ENCODE results near the gene CDH4. TPM values are rescaled to one million over a fixed set of nuclear protein-coding genes. Genes with fewer than 3 reads are reported as not detected.

CDH4 gene
- total and polyA plus RNA-seq, 3 experiments from 2014 or later: 0.22 TPM; not detected in 2

DNA sequence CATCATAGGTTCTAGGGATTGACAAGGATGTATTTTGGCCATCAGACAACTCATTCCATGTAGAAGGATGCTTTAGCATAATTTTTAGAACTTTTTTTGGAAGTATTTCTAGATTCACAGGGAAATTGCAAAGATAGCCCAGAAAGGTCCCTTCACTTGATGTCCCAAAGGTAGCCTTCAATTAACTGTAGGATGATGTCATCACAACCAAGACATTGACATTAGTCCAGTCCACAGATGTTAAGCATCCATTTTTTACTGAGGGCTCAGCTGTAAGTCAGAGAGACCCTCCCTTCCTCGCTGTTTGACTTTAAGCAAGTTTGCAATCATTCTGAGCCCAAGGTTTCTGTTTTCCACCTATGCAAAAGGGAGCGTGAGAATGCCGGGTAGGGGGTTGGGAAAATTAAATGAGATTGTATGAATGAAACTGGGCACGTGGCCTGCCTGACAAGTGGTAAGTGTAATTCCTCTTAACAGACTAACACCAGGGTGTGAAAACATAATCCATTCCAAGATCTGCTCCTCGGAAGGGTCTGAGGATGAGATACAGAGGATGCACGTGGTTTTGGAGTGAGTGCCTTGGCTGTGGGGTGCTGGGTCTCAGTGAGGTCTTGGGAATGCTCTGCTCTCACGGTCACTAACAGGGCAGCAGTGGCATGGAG lies 126.8 kb downstream of the CDH4 start:
- ChIA-PET POLR2A (no interaction called here), CTCF (no interaction called here)
- DNase-seq: no peak
- no peaks in the 10 kb centered on the region for H3K9me3 ChIP-seq (ENCODE audit: low read length)
- H3K4me3 ChIP-seq (ENCODE audit: low read length): no peak overlapping the region
- Mint-ChIP-seq H3K27ac (no peak overlapping the region), H3K36me3 (no peaks in the 10 kb centered on the region), H3K4me3 (no peak overlapping the region), H3K27me3 (peaks cover 0 to 5% of the 10 kb centered on the region in 2 donors), H3K4me1 (no peaks in the 10 kb centered on the region), H3K9me3 (peaks cover 0 to 3% (median 2%) of the 10 kb centered on the region in 5 donors)
- H3K27ac ChIP-seq (ENCODE audit: low read depth, low read length): no peak overlapping the region
- H3K36me3 ChIP-seq (ENCODE audit: insufficient read depth, low read length): no peaks in the 10 kb centered on the region
- H3K4me1 ChIP-seq (ENCODE audit: insufficient read depth, low read length): no peaks in the 10 kb centered on the region
- no peaks in the 10 kb centered on the region for H3K27me3 ChIP-seq (ENCODE audit: insufficient read depth, low read length, poor library complexity, severe bottlenecking)

DNA sequence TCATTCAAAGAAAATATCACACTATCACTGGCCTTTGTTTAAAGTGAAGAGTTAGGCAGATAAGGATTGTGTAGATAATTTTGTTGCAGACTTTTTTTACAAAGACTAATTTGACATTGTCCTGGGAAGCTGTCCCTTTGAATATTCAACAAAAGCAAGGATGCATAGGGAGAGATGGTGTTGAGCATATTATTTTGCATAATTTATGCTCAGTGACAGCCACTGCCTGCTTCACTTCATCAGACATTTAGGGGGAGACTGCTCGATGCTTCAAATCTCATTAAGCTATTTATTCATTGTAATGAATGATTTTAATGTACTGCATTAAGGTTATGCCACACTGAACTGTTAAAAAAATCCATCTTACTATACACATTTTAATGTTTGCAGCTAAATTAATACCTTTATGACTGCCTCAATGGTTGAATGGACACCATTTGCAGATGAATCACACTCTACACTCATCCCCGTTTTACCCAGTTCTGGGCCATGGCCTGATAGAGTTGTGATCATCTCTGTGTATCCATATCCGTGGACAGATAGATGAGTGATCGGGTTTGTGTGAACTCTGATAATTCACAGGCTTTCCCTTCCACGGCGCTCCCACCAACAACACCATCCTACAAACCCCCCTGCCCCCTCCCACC lies 128.0 kb downstream of the CDH4 start:
- no peaks in the 10 kb centered on the region for H3K27me3 ChIP-seq (ENCODE audit: insufficient read depth, low read length, poor library complexity, severe bottlenecking)
- no peaks in the 10 kb centered on the region for H3K36me3 ChIP-seq (ENCODE audit: insufficient read depth, low read length)
- no peak overlapping the region for H3K27ac ChIP-seq (ENCODE audit: low read depth, low read length)
- Mint-ChIP-seq H3K27me3 (peaks cover 0 to 5% of the 10 kb centered on the region in 2 donors), H3K4me3 (no peak overlapping the region), H3K27ac (no peak overlapping the region), H3K9me3 (peaks cover 0 to 3% (median 0%) of the 10 kb centered on the region in 5 donors), H3K36me3 (no peaks in the 10 kb centered on the region), H3K4me1 (no peaks in the 10 kb centered on the region)
- H3K4me3 ChIP-seq (ENCODE audit: low read length): no peak overlapping the region
- H3K9me3 ChIP-seq (ENCODE audit: low read length): no peaks in the 10 kb centered on the region
- POLR2A ChIA-PET: no interaction called here
- H3K4me1 ChIP-seq (ENCODE audit: insufficient read depth, low read length): no peaks in the 10 kb centered on the region
- CTCF ChIA-PET: no interaction called here
- DNase-seq: no peak

DNA sequence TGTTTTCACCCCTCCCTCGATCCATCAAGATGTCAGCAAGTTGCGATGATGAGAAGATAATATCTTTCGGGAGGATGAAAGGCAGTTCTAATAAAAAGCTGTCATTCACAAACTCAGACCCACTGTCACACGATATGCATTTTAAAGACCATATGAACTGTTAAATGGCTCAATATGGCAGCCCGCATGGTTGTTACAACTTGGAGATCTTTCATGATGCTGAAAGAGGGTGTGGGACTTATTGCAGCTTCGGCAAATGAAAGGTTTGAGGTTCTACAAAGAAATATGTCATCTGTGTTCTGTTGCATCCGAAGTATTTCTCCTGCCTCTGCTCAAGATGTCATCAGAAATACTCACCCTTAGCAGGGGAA lies 128.5 kb downstream of the CDH4 start:
- no peaks in the 10 kb centered on the region for H3K4me1 Mint-ChIP-seq
- H3K27ac Mint-ChIP-seq: no peak overlapping the region
- H3K27me3 ChIP-seq (ENCODE audit: insufficient read depth, low read length, poor library complexity, severe bottlenecking): no peaks in the 10 kb centered on the region
- H3K36me3 ChIP-seq (ENCODE audit: insufficient read depth, low read length): no peaks in the 10 kb centered on the region
- no peak overlapping the region for H3K4me3 Mint-ChIP-seq
- CTCF ChIA-PET: no interaction called here
- no peak overlapping the region for H3K4me3 ChIP-seq (ENCODE audit: low read length)
- H3K9me3 ChIP-seq (ENCODE audit: low read length): no peaks in the 10 kb centered on the region
- peaks cover 0 to 3% (median 0%) of the 10 kb centered on the region in 5 donors for H3K9me3 Mint-ChIP-seq
- peaks cover 0 to 5% of the 10 kb centered on the region in 2 donors for H3K27me3 Mint-ChIP-seq
- DNase-seq: no peak
- H3K4me1 ChIP-seq (ENCODE audit: insufficient read depth, low read length): no peaks in the 10 kb centered on the region
- no peaks in the 10 kb centered on the region for H3K36me3 Mint-ChIP-seq
- H3K27ac ChIP-seq (ENCODE audit: low read depth, low read length): no peak overlapping the region
- POLR2A ChIA-PET: no interaction called here

DNA sequence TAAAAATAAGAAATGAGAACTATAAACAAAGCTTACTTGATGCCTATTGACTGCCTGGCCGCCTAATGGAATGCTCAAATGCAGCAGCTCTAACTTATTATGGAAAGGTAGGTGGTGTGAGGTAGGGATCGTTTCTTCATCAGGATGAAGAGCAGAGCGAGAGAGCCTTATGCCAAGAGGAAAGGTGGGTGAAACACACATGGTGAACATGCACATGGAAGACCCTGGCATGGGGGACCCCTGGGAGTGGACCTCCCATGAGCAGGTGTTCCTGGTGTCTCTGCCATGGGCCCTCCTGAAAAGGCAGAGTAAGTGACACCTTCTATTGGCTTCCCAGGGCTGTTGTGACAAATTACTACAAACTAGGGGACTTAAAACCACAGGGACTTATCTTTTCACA lies 130.1 kb downstream of the CDH4 start:
- Mint-ChIP-seq H3K4me3 (no peak overlapping the region), H3K36me3 (no peaks in the 10 kb centered on the region), H3K9me3 (peaks cover 0 to 4% (median 2%) of the 10 kb centered on the region in 5 donors), H3K4me1 (no peaks in the 10 kb centered on the region), H3K27ac (no peak overlapping the region), H3K27me3 (peaks cover 4 to 8% of the 10 kb centered on the region in 2 donors)
- no peak overlapping the region for H3K4me3 ChIP-seq (ENCODE audit: low read length)
- ChIA-PET POLR2A (no interaction called here), CTCF (no interaction called here)
- no peaks in the 10 kb centered on the region for H3K36me3 ChIP-seq (ENCODE audit: insufficient read depth, low read length)
- H3K27me3 ChIP-seq (ENCODE audit: insufficient read depth, low read length, poor library complexity, severe bottlenecking): no peaks in the 10 kb centered on the region
- no peak overlapping the region for H3K27ac ChIP-seq (ENCODE audit: low read depth, low read length)
- no peak for DNase-seq
- no peaks in the 10 kb centered on the region for H3K4me1 ChIP-seq (ENCODE audit: insufficient read depth, low read length)
- no peaks in the 10 kb centered on the region for H3K9me3 ChIP-seq (ENCODE audit: low read length)

DNA sequence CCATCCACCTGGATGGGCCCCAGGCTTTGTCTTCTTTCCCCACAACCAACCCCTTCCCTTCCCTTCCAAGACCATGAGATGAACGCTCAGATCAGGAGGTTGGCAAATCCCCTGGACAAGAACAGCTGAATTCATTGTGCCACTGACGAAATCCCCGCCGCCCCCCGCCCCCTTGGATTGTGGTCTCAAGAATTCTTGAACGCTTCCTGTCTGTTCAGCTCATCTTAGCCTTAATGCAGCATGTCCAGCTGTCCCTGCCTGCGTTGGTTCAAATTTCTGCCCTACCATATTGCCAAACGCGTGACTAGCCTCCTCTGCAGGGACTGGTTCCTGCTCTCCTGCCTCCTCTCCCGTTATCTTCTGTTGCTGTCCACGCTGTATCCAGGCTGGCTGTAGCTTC lies 133.2 kb downstream of the CDH4 start:
- H3K4me1 Mint-ChIP-seq: no peaks in the 10 kb centered on the region

DNA sequence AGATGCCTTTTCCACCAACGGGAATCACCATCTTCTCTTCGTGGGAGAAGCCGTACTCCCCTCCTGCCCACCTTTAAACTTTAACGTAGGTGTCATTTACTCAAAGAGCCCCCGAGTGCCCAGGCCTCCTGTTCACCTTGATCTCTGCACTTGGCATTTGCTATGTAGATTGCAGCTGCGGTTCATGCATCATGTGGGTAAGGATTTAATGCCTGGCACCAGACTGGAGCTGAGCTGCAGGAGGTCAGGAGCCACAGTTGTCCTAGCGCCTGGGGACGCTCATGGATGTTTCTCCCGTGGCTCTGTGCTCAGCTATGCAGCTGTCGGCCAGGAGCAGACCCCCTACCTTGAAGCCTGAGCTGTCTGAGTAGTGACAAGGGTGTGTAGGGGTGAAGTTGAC lies 133.7 kb downstream of the CDH4 start:
- Mint-ChIP-seq H3K27me3 (peaks cover 5 to 6% of the 10 kb centered on the region in 2 donors), H3K4me3 (no peak overlapping the region), H3K27ac (no peak overlapping the region), H3K4me1 (no peaks in the 10 kb centered on the region), H3K36me3 (no peaks in the 10 kb centered on the region), H3K9me3 (peaks cover 0 to 5% (median 3%) of the 10 kb centered on the region in 5 donors)
- no peak for DNase-seq
- no peaks in the 10 kb centered on the region for H3K4me1 ChIP-seq (ENCODE audit: insufficient read depth, low read length)
- ChIA-PET POLR2A (no interaction called here), CTCF (no interaction called here)
- no peak overlapping the region for H3K4me3 ChIP-seq (ENCODE audit: low read length)
- no peaks in the 10 kb centered on the region for H3K36me3 ChIP-seq (ENCODE audit: insufficient read depth, low read length)
- H3K9me3 ChIP-seq (ENCODE audit: low read length): no peaks in the 10 kb centered on the region
- H3K27me3 ChIP-seq (ENCODE audit: insufficient read depth, low read length, poor library complexity, severe bottlenecking): no peaks in the 10 kb centered on the region
- H3K27ac ChIP-seq (ENCODE audit: low read depth, low read length): no peak overlapping the region

More for the DNA sequence above, 133.2 kb downstream of the CDH4 start:
- Mint-ChIP-seq H3K36me3 (no peaks in the 10 kb centered on the region), H3K9me3 (peaks cover 0 to 5% (median 3%) of the 10 kb centered on the region in 5 donors), H3K27ac (no peak overlapping the region), H3K27me3 (peaks cover 5 to 6% of the 10 kb centered on the region in 2 donors), H3K4me3 (peak overlapping the region in 1 of 7 donors; percentile 70)
- DNase-seq: no peak
- ChIA-PET POLR2A (no interaction called here), CTCF (no interaction called here)
- H3K36me3 ChIP-seq (ENCODE audit: insufficient read depth, low read length): no peaks in the 10 kb centered on the region
- no peaks in the 10 kb centered on the region for H3K27me3 ChIP-seq (ENCODE audit: insufficient read depth, low read length, poor library complexity, severe bottlenecking)
- H3K4me3 ChIP-seq (ENCODE audit: low read length): no peak overlapping the region
- no peaks in the 10 kb centered on the region for H3K9me3 ChIP-seq (ENCODE audit: low read length)
- no peaks in the 10 kb centered on the region for H3K4me1 ChIP-seq (ENCODE audit: insufficient read depth, low read length)
- H3K27ac ChIP-seq (ENCODE audit: low read depth, low read length): no peak overlapping the region

DNA sequence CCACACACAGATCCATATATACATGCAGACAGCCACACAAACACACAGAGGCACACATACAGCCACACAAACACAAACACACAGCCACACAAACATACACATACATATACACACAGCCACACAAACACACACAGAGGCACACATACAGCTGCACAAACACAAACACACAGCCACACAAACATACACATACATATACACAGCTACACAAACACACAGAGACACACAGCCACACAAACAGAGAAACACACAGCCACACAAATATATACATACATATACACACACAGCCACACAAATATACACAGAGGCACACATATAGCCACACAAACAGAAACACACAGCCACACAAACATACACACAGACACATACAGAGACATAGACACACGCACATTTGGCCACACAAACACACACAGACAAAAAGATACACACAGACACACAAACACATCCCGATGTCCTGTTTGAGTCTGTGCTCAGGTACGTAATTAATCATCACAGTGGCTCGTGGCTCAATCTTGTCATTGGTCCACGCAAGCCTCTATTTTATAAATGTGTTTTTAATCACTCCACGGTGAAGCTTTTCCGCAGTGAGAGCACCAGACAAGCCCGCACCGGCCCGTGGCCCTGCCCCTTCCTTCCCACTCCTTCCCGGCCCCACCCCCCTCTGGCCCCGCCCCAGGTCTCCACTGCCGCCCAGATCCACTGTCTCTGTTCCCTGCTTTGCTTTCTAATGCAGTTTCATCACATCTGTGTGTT lies 135.3 kb downstream of the CDH4 start:
- Mint-ChIP-seq H3K4me3 (no peak overlapping the region), H3K27ac (no peak overlapping the region), H3K27me3 (peaks cover 5 to 6% of the 10 kb centered on the region in 2 donors), H3K36me3 (no peaks in the 10 kb centered on the region), H3K9me3 (peaks cover 0 to 3% (median 2%) of the 10 kb centered on the region in 5 donors), H3K4me1 (no peaks in the 10 kb centered on the region)
- no peak for DNase-seq
- no peak overlapping the region for H3K27ac ChIP-seq (ENCODE audit: low read depth, low read length)
- H3K36me3 ChIP-seq (ENCODE audit: insufficient read depth, low read length): no peaks in the 10 kb centered on the region
- ChIA-PET POLR2A (no interaction called here), CTCF (no interaction called here)
- no peaks in the 10 kb centered on the region for H3K27me3 ChIP-seq (ENCODE audit: insufficient read depth, low read length, poor library complexity, severe bottlenecking)
- H3K4me1 ChIP-seq (ENCODE audit: insufficient read depth, low read length): no peaks in the 10 kb centered on the region
- H3K4me3 ChIP-seq (ENCODE audit: low read length): no peak overlapping the region
- no peaks in the 10 kb centered on the region for H3K9me3 ChIP-seq (ENCODE audit: low read length)

DNA sequence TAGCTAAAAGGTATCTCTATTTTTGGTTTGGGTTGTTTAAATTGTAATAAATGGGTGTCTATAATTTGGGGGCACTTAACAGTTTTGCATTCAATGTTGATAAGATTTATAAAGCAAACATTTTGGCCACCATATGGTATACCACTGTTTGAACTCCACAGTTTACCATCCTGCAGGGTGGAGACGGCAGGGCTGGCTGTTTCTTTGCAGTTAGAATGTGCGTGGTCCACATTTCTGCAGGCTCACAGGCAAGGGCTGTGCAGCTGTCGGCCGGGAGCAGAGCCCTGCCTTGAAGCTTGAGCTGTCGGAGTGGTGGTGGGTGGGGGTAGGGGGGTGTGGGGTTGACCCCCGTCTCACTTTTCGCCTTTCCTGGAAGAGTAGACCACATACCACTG lies 135.9 kb downstream of the CDH4 start:
- Histone ChIP-seq H3K27ac (ENCODE audit: low read depth, low read length) (no peak overlapping the region), H3K4me3 (ENCODE audit: low read length) (no peak overlapping the region), H3K4me1 (ENCODE audit: insufficient read depth, low read length) (no peaks in the 10 kb centered on the region), H3K36me3 (ENCODE audit: insufficient read depth, low read length) (no peaks in the 10 kb centered on the region), H3K27me3 (ENCODE audit: insufficient read depth, low read length, poor library complexity, severe bottlenecking) (no peaks in the 10 kb centered on the region), H3K9me3 (ENCODE audit: low read length) (no peaks in the 10 kb centered on the region)
- H3K4me3 Mint-ChIP-seq: no peak overlapping the region
- H3K27ac Mint-ChIP-seq: no peak overlapping the region
- peaks cover 5 to 6% of the 10 kb centered on the region in 2 donors for H3K27me3 Mint-ChIP-seq
- H3K9me3 Mint-ChIP-seq: peaks cover 0 to 3% (median 2%) of the 10 kb centered on the region in 5 donors
- POLR2A ChIA-PET: no interaction called here
- CTCF ChIA-PET: no interaction called here
- no peaks in the 10 kb centered on the region for H3K4me1 Mint-ChIP-seq
- DNase-seq: no peak
- H3K36me3 Mint-ChIP-seq: no peaks in the 10 kb centered on the region
